T-helper 17 cell (primary cell): ENCODE data around the gene CDKN1C. TPM values are rescaled to one million over a fixed set of nuclear protein-coding genes. Genes with fewer than 3 reads are reported as not detected.

Source experiments
- ATAC-seq: fragments of 150-1000 bp; cut with Tn5 transposase; 2 replicates; pipeline ENCODE4 v1.10.0; 2021; ENCODE audit warnings: mild to moderate bottlenecking, moderate library complexity
- DNase-seq, 3 donors: peaks; one replicate each; pipeline versions ENCODE4 v3.0.0 to v3.0.0-alpha.2; 2020 to 2021
- H3K9me3 ChIP-seq: one replicate; pipeline ENCODE4 v1.7.0; 2013; ENCODE audit warnings: low read length, mild to moderate bottlenecking; ENCODE audit not compliant: control insufficient read depth, poor library complexity, severe bottlenecking
- H3K27ac Mint-ChIP-seq: one replicate; pipeline ENCODE4 v1.8.0; 2022; ENCODE audit warnings: mild to moderate bottlenecking, moderate library complexity, mixed read lengths
- H3K27me3 Mint-ChIP-seq: one replicate; pipeline ENCODE4 v1.8.0; 2022; ENCODE audit warnings: mixed read lengths
- H3K36me3 Mint-ChIP-seq: one replicate; pipeline ENCODE4 v1.8.0; 2022; ENCODE audit warnings: low read depth, mixed read lengths
- H3K4me1 Mint-ChIP-seq: one replicate; pipeline ENCODE4 v1.8.0; 2022; ENCODE audit warnings: mild to moderate bottlenecking, mixed read lengths
- H3K4me3 Mint-ChIP-seq: one replicate; pipeline ENCODE4 v1.8.0; 2022; ENCODE audit warnings: mild to moderate bottlenecking, moderate library complexity, mixed read lengths
- total RNA-seq, 4 donors: library from RNA in 2 of 4; stranded (reverse) in 2 of 4; gene quantifications; one replicate each; pipeline ENCODE4 v1.2.3 and lab custom pipeline; 2022 to 2026

Gene CDKN1C
- total RNA-seq, 2 donors from 2014 or later, result 0.91 to 2.6 TPM

GRCh38 chr11:2896047-2896446 is 10.5 kb upstream of the CDKN1C start:
- DNase-seq (no peak), ATAC-seq (no peak)
- no peaks in the 10 kb centered on the region for H3K27me3 Mint-ChIP-seq
- no peaks in the 10 kb centered on the region for H3K36me3 Mint-ChIP-seq
- H3K27ac Mint-ChIP-seq, result no peak overlapping the region
- H3K4me3 Mint-ChIP-seq, result no peak overlapping the region
- H3K4me1 Mint-ChIP-seq, result peaks cover 37% of the 10 kb centered on the region
- H3K9me3 ChIP-seq, result no peaks in the 10 kb centered on the region

DNA sequence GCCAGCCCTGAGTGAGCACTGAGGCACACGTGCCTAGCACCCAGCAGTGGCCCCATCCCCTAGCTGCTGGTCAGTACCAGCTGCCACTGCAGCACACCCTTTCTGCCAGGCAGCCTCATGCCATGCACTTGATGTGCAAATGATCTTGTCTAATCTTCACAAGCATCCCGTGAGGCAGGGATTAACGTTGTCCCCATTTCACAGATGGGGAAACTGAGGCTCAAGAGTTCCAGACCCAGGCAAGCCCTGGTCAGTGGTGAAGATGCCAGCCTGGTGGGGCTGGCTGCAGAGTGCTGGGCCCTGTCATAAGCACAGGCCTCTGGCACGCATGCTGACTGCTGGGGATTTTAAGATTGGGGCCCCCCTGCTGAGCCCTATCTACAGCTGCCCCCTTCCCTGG is 8.4 kb upstream of the CDKN1C start:
- Mint-ChIP-seq H3K36me3 (no peaks in the 10 kb centered on the region), H3K27me3 (no peaks in the 10 kb centered on the region), H3K27ac (peak overlapping the region; percentile 73), H3K4me1 (peaks cover 27% of the 10 kb centered on the region), H3K4me3 (peak overlapping the region; percentile 68)
- DNase-seq (no peak), ATAC-seq (no peak)
- H3K9me3 ChIP-seq, result no peaks in the 10 kb centered on the region

DNA sequence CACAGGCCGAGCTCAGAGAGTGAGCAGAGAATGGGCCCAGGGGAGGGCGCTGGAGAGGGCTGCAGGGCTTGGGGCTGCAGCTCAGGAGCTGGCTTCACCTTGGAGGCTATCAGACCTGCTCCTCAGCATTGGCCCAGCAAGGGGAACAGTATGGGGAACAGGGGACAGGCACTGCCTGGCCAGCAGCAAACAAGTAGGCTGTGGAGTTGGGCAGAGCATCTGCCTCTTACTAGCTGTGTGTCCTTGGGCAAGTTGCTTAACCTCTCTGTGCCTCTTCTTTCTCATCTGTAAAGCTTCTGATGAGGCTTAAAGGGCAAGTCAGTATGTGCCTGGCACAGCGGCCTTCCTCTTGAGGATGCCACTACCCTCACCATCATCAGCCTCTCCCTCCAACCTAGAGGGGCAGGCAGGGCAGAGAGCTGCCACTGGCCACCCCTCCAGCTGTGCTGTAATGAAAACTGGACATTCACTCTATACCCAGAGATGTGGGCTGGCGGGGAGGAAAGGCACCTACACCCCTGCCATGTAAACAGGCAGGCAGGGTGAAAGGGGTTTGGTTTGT is 7.5 kb upstream of the CDKN1C start:
- Mint-ChIP-seq H3K27ac (peak overlapping the region; percentile 70), H3K4me3 (peak overlapping the region; percentile 85), H3K36me3 (no peaks in the 10 kb centered on the region), H3K27me3 (no peaks in the 10 kb centered on the region), H3K4me1 (peaks cover 21% of the 10 kb centered on the region)
- peak in 2 of 3 donors; percentile 26 to 30 for DNase-seq
- ATAC-seq, result peak; percentile 69
- no peaks in the 10 kb centered on the region for H3K9me3 ChIP-seq

DNA sequence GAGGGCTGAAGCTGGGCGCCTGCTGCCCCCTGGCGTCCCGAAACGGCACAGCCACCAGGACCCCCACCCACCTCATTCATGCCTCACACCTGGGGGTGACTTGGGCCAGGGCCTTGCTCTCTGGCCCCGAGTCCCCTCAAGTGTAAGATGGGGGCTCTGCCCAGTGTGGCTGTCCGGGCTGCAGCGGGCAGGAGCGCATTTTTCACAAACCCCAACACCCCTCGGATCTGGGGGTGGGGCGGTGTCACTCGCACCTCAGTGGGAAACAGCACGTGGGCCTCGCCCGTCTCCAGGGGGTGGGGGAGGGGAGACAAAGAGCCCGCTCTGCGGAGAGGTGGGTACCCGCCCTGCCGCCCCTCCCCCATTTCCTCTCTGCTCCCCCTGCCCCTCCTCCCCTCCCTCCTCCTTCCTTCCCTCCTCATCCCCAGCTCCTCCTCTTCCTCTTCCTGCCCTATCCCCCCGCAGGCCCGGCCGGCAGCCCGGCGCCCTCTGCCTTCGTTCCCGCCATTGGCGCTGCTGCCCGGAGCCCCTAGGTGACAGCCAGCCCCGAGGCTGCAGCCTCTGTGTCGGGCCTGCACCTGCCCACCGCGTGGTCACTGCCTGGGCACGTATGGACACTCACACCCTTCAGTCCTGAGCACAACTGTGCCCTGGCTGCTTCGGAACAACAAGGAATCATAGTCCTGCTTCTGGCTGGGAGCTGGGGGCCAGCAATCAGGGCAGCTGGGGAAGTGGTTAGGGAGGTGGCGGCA is 6.8 kb upstream of the CDKN1C start:
- peak; percentile 66 for ATAC-seq
- DNase-seq, result peak; percentile 48 to 49 (median 48)
- Mint-ChIP-seq H3K4me1 (peaks cover 21% of the 10 kb centered on the region), H3K27ac (peak overlapping the region; percentile 70), H3K36me3 (no peaks in the 10 kb centered on the region), H3K27me3 (no peaks in the 10 kb centered on the region), H3K4me3 (peak overlapping the region; percentile 85)
- no peaks in the 10 kb centered on the region for H3K9me3 ChIP-seq

GRCh38 chr11:2891326-2892214 is 6.0 kb upstream of the CDKN1C start:
- H3K36me3 Mint-ChIP-seq, result no peaks in the 10 kb centered on the region
- H3K27me3 Mint-ChIP-seq, result no peaks in the 10 kb centered on the region
- ATAC-seq, result no peak
- H3K27ac Mint-ChIP-seq, result no peak overlapping the region
- H3K9me3 ChIP-seq, result no peaks in the 10 kb centered on the region
- peaks cover 24% of the 10 kb centered on the region for H3K4me1 Mint-ChIP-seq
- H3K4me3 Mint-ChIP-seq, result peak overlapping the region; percentile 85
- no peak for DNase-seq

- H3K27ac Mint-ChIP-seq, result no peak overlapping the region
- peaks cover 23% of the 10 kb centered on the region for H3K4me1 Mint-ChIP-seq
These were observed 5.1 kb upstream of the CDKN1C start for GRCh38 chr11:2890466-2891294.

GRCh38 chr11:2889362-2890273 is 4.0 kb upstream of the CDKN1C start:
- no peak overlapping the region for H3K4me3 Mint-ChIP-seq
- DNase-seq, result no peak

More at GRCh38 chr11:2890466-2891294, 5.1 kb upstream of the CDKN1C start:
- DNase-seq (no peak), ATAC-seq (no peak)
- H3K36me3 Mint-ChIP-seq, result no peaks in the 10 kb centered on the region
- H3K9me3 ChIP-seq, result no peaks in the 10 kb centered on the region
- peak overlapping the region; percentile 31 for H3K4me3 Mint-ChIP-seq
- no peaks in the 10 kb centered on the region for H3K27me3 Mint-ChIP-seq

DNA sequence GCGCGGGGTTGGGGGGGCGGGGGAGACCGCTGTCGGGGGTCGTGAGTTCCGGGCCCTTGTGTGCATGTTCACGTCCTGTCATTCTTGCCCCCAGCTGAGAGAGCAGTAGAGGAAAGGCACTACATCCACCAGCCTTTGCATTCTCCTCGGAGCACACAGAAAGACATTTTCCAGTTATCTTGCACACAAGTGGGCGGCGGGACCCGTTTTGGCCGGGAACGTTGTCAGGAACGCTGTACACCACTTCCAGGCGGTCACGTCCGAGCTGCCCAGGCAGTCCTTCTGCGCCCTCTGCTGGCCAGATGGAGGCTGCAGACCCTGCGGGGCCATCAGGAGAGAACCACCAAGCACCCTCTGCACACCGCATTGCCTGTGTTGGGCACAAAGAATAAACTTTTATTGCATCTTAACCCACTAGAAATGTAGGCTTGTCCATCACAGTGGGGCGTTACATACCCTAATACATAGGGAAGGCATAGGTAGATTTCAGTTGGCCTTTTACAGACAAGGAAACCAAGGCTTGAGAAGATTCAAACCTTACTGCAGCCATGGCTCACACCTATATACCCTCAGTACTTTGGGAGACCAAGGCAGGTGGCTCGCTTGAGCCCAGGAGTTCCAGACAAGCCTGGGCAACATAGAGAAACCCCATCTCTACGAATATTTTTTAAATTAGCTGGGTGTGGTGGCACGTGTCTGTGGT is 2.8 kb upstream of the CDKN1C start:
- peak overlapping the region; percentile 49 for H3K27ac Mint-ChIP-seq
- no peaks in the 10 kb centered on the region for H3K36me3 Mint-ChIP-seq
- ATAC-seq (peak; percentile 33), DNase-seq (peak; percentile 73 to 89 (median 74))
- H3K9me3 ChIP-seq, result no peaks in the 10 kb centered on the region
- H3K4me1 Mint-ChIP-seq, result peaks cover 24% of the 10 kb centered on the region
- H3K27me3 Mint-ChIP-seq, result no peaks in the 10 kb centered on the region
- H3K4me3 Mint-ChIP-seq, result peak overlapping the region; percentile 64

More at GRCh38 chr11:2889362-2890273, 4.0 kb upstream of the CDKN1C start:
- H3K9me3 ChIP-seq, result no peaks in the 10 kb centered on the region
- Mint-ChIP-seq H3K4me1 (peaks cover 24% of the 10 kb centered on the region), H3K36me3 (no peaks in the 10 kb centered on the region), H3K27ac (no peak overlapping the region), H3K27me3 (no peaks in the 10 kb centered on the region)
- no peak for ATAC-seq

GRCh38 chr11:2887515-2888195 is 2.1 kb upstream of the CDKN1C start:
- peak overlapping the region; percentile 49 for H3K27ac Mint-ChIP-seq
- no peak for DNase-seq

DNA sequence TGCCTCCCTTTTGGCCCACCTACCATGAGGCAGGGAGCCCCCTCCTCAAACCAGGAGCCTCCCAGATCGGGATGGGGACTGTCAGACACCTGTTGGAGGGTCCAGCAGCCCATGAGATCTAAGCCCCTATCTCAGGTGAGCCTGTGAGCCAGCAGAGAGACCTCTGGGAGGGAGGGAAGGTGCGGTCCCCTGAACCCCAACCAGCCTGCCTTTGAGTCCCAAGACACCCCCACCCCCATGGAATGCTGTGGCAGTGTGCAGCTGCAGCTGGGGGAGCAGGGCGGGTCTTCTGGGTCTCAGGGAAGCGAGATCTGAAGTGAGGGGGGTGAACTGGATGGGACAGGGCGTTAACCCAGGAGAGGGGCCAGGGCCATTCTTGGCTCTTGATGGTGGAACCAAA is 1.4 kb upstream of the CDKN1C start:
- Mint-ChIP-seq H3K36me3 (no peaks in the 10 kb centered on the region), H3K27ac (no peak overlapping the region), H3K27me3 (peaks cover 6% of the 10 kb centered on the region), H3K4me1 (peaks cover 21% of the 10 kb centered on the region), H3K4me3 (peak overlapping the region; percentile 79)
- DNase-seq (no peak), ATAC-seq (no peak)
- no peaks in the 10 kb centered on the region for H3K9me3 ChIP-seq

More at GRCh38 chr11:2887515-2888195, 2.1 kb upstream of the CDKN1C start:
- Mint-ChIP-seq H3K4me1 (peaks cover 21% of the 10 kb centered on the region), H3K4me3 (no peak overlapping the region), H3K27me3 (peaks cover 6% of the 10 kb centered on the region), H3K36me3 (no peaks in the 10 kb centered on the region)
- ATAC-seq, result no peak
- H3K9me3 ChIP-seq, result no peaks in the 10 kb centered on the region
